ENCODE measurements around the gene LDB3. TPM values are rescaled to one million over a fixed set of nuclear protein-coding genes. Genes with fewer than 3 reads are reported as not detected.

The LDB3 gene
- total and polyA plus RNA-seq, 9 of the 15 experiments (the other 6 are each of a cell fraction or from before 2014, with no cell fraction given): 0.03 TPM; not detected in 8

DNA sequence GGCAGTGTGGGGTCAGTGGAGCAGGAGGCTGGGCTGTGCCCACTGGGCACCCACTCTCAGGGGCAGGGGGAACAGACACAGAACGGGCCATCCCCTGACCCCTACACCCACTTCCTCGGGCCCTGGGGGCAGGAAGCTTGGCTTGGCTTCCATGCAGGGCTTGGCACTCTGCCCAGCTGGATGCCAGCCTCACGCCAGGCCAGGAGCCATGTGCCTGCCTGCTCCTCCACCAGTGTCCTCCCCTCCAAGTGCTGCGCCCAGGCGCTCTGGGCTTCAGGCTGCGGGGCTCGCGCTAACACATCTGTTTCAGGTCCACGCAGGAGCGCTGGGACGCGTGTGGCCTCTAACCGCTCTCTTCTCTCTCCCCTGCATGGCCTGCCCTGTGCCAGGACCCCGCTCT is 12.7 kb downstream of the LDB3 start:
- no peak overlapping the region for H3K9ac ChIP-seq (ENCODE audit: insufficient read depth in 1 of 2, low read depth in 2 of 2, low read length in 2 of 2)
- FAIRE-seq (no peak), ATAC-seq (no peak), DNase-seq (ENCODE audit: extremely low read depth in 1 of 4, low spot score in 3 of 4) (no peak)
- H3K4me3 ChIP-seq: no peak overlapping the region
- no peaks in the 10 kb centered on the region for H3K9me3 ChIP-seq (replicated peaks; ENCODE audit: control insufficient read depth, insufficient read depth, low read depth, low read length)
- H3K4me1 ChIP-seq (replicated peaks in 1 of 2; ENCODE audit: control insufficient read depth in 2 of 2, insufficient read depth in 2 of 2, low read length in 2 of 2): peaks cover 9 to 34% of the 10 kb centered on the region in 2 experiments; a peak in 4 of 5 replicates
- POLR2A ChIA-PET: no interaction called here
- no peaks in the 10 kb centered on the region for H3K9me1 ChIP-seq (ENCODE audit: control insufficient read depth, insufficient read depth, low read length)
- no peak overlapping the region for H2AFZ ChIP-seq (ENCODE audit: low read depth, low read length)
- TF ChIP-seq RBM39 (optimal IDR thresholded peaks at IDR 0.05; ENCODE audit: low read depth, low read length) (no peak), NFIC (IDR thresholded peaks at IDR 0.05) (no peak), KAT7 (CRISPR knock-in tag; IDR thresholded peaks at IDR 0.05; ENCODE audit: borderline replicate concordance) (no peak), C11orf30 (IDR thresholded peaks at IDR 0.05; ENCODE audit: low read depth) (no peak), ZC3H4 (CRISPR knock-in tag; IDR thresholded peaks at IDR 0.05; ENCODE audit: borderline replicate concordance) (no peak), JUND (IDR thresholded peaks at IDR 0.05; ENCODE audit: borderline replicate concordance, low read depth, low read length) (no peak), JUND (tag; IDR thresholded peaks at IDR 0.05; ENCODE audit: borderline replicate concordance, low read depth, low read length) (no peak), ZFP30 (CRISPR knock-in tag; IDR thresholded peaks at IDR 0.05; ENCODE audit: borderline replicate concordance) (no peak)
- TF ChIP-seq, protein P1, sequence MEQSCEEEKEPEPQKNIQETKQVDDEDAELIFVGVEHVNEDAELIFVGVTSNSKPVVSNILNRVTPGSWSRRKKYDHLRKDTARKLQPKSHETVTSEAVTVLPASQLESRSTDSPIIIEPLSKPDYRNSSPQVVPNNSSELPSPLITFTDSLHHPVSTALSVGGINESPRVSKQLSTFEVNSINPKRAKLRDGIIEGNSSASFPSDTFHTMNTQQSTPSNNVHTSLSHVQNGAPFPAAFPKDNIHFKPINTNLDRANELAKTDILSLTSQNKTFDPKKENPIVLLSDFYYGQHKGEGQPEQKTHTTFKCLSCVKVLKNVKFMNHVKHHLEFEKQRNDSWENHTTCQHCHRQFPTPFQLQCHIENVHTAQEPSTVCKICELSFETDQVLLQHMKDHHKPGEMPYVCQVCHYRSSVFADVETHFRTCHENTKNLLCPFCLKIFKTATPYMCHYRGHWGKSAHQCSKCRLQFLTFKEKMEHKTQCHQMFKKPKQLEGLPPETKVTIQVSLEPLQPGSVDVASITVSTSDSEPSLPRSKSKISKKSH (CRISPR knock-in tag; IDR thresholded peaks at IDR 0.05): no peak
- peaks cover 2 to 15% of the 10 kb centered on the region in 2 experiments; a peak in 3 of 5 replicates for H3K27me3 ChIP-seq (ENCODE audit: control insufficient read depth in 2 of 2, insufficient read depth in 2 of 2, low read length in 2 of 2)
- intact Hi-C loops (cut with micrococcal nuclease): no loop called here
- H3K36me3 ChIP-seq (ENCODE audit: control insufficient read depth, insufficient read depth, low read length): no peaks in the 10 kb centered on the region
- CTCF ChIA-PET (ENCODE audit: low intra/inter-chr PET ratio): no interaction called here
- BruUV-seq (replicated peaks): no TSS peak
- H4K20me1 ChIP-seq (replicated peaks; ENCODE audit: control insufficient read depth, insufficient read depth, low read length): no peaks in the 10 kb centered on the region
- in situ Hi-C loops (cut with MboI): no loop called here
- WGBS (ENCODE audit: insufficient coverage, low coverage, missing lambda C conversion rate): 78% methylated on average over 12 of the region's 14 CpGs
- no peak overlapping the region for H3K27ac ChIP-seq (ENCODE audit: extremely low read depth, low read depth, low read length)
- no peak overlapping the region for H3K4me2 ChIP-seq (ENCODE audit: insufficient read depth, low read length)
- H3K79me2 ChIP-seq (ENCODE audit: control insufficient read depth, insufficient read depth, low read length): no peaks in the 10 kb centered on the region
